ENCODE results near the gene CYSTM1. TPM values are rescaled to one million over a fixed set of nuclear protein-coding genes. Genes with fewer than 3 reads are reported as not detected.

Gene CYSTM1
- total and polyA plus RNA-seq, 2 of the 8 experiments (the other 6 are each of a cell fraction or from before 2014, with no cell fraction given), result 25.0 to 47.8 TPM

DNA sequence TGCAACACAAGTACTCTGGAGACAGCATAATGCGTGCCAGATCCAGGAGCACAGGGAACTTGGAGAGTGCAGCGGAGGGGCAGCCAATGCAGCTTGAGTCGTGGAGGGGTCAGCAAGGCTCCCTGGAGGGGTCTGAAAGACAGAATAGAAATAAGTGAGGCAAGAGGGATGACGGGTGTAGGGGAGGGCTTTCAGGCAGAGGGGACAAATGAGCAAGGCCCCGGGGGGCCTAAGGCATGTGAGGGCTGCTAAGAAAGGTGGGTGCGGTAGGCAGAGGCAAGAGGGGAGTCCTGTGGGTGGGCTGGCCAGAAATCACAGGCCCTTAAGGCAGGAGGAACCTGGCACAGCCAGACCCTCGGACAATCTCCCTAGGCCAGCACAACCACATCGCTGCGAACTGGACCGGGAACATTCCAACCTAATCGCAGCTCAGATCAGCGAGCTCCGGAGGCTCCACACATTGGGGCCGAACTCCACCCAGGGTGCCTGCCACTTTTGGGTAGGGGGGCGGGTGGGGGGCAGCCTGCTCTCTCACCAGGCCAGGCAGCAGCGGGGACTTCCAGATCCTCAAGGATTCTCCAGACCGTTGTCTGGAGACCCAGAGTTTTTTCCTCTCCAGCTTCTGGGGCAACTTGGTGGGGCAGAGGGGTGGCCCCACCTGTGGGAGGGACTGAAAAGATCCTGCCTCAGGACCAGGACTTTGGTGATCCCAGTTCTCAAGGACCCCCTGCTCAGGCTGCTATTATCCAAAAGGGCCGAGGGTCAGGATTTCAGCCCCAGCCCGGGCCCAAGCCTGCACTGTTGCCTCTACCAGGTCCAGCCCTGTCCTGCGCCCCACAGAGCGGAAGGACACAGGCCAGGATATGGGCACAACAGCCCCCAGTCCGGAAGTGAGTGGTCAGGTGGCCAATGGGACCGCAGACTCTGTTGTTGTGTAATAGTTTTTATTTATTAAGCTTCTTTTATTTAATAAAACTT, 22.7 kb upstream of the CYSTM1 start:
- no peak overlapping the region for H4K5ac ChIP-seq (ENCODE audit: insufficient read length, low read depth, low read length)
- FAIRE-seq (no peak), DNase-seq (ENCODE audit: low read depth in 1 of 2, low spot score in 2 of 2) (no peak)
- H2AFZ ChIP-seq (ENCODE audit: low read length), result no peak overlapping the region
- no peak overlapping the region for H2BK5ac ChIP-seq (ENCODE audit: low read depth, low read length)
- no peak overlapping the region; a peak in 1 of 7 replicates for H3K9ac ChIP-seq (replicated peaks in 1 of 4; ENCODE audit: extremely low read depth in 1 of 4, low read depth in 3 of 4, low read length in 3 of 4)
- no peak overlapping the region for H3K23ac ChIP-seq (ENCODE audit: insufficient read length)
- no peak overlapping the region for H3K4ac ChIP-seq (replicated peaks; ENCODE audit: insufficient read length, low read depth, low read length)
- ChIA-PET CTCF (ENCODE audit: partially characterized antibody) (interaction anchor here (0.7 to 10.1 kb wide), 12 partner anchors 7 to 364 kb away, joined by 3 to 118 read pairs (median 6); no protein-coding TSS in a partner anchor), POLR2A (ENCODE audit: partially characterized antibody) (interaction anchor here (0.7 to 5.2 kb wide), 4 partner anchors 8 to 44 kb away, joined by 3 to 19 read pairs (median 4); partner anchors contain the start of gene CYSTM1)
- H3K23me2 ChIP-seq (ENCODE audit: low read depth, low read length), result peaks cover under 1% of the 10 kb centered on the region; the same call in 1 of the 2 replicates
- TF ChIP-seq TEAD4 (IDR thresholded peaks at IDR 0.05; ENCODE audit: low read depth, low read length), result peak; percentile 17; the same call in 1 of the 2 replicates
- TF ChIP-seq EP300 (IDR thresholded peaks at IDR 0.05; ENCODE audit: borderline replicate concordance in 1 of 2, low read depth in 2 of 2, low read length in 2 of 2), result no peak
- peak overlapping the region; percentile 33; the same call in 1 of the 2 replicates for H2AK5ac ChIP-seq (ENCODE audit: low read depth, low read length)
- WGBS, 2 experiments (ENCODE audit: extremely low coverage in 1 of 2, insufficient coverage in 1 of 2, insufficient read length in 1 of 2, insufficient replicate concordance in 2 of 2, low coverage in 1 of 2, low lambda C conversion rate in 2 of 2, missing lambda C conversion rate in 1 of 2), result 59% methylated on average over 23 of the region's 23 CpGs; no CpG with 5 or more reads in 1 of the 2 experiments
- H3K79me2 ChIP-seq (ENCODE audit: control insufficient read depth in 1 of 2, insufficient read depth in 2 of 2, low read length in 2 of 2), result no peaks in the 10 kb centered on the region
- H2BK20ac ChIP-seq (ENCODE audit: low read length), result no peak overlapping the region; the same call in 1 of the 2 replicates
- peak overlapping the region in 1 of 2 experiments; percentile 46; a peak in 2 of 4 replicates for H3K4me2 ChIP-seq (ENCODE audit: insufficient read depth in 1 of 2, low read depth in 2 of 2, low read length in 2 of 2)
- H3K4me3 ChIP-seq (ENCODE audit: extremely low read depth in 1 of 4, insufficient read depth in 2 of 4, low read depth in 3 of 4, low read length in 4 of 4), result peak overlapping the region in 1 of 4 experiments; percentile 14; a peak in 1 of 8 replicates
- H4K91ac ChIP-seq (replicated peaks; ENCODE audit: insufficient read length, low read length), result no peak overlapping the region
- H3K14ac ChIP-seq (ENCODE audit: insufficient read length), result no peak overlapping the region
- peak overlapping the region; percentile 99 for H2BK15ac ChIP-seq (ENCODE audit: low read length)
- no peaks in the 10 kb centered on the region for H3K36me3 ChIP-seq (ENCODE audit: control insufficient read depth in 2 of 4, insufficient read depth in 4 of 4, low read length in 3 of 4)
- H2BK120ac ChIP-seq (replicated peaks; ENCODE audit: low read depth, low read length), result no peak overlapping the region
- no peaks in the 10 kb centered on the region for H4K20me1 ChIP-seq (replicated peaks in 1 of 2; ENCODE audit: control insufficient read depth in 1 of 2, insufficient read depth in 2 of 2, low read length in 2 of 2)
- H3K9me3 ChIP-seq (ENCODE audit: insufficient read depth in 2 of 2, low read depth in 1 of 2, low read length in 1 of 2), result no peaks in the 10 kb centered on the region
- peaks cover 8 to 30% (median 21%) of the 10 kb centered on the region in 4 experiments for H3K27me3 ChIP-seq (replicated peaks in 1 of 4; ENCODE audit: control insufficient read depth in 3 of 4, extremely low read depth in 1 of 4, insufficient read depth in 3 of 4, low read length in 3 of 4)
- H3K79me1 ChIP-seq (ENCODE audit: low read depth, low read length), result no peaks in the 10 kb centered on the region
- H2BK12ac ChIP-seq (ENCODE audit: low read depth, low read length), result peak overlapping the region; percentile 68; the same call in 1 of the 2 replicates
- H3K4me1 ChIP-seq (replicated peaks in 1 of 4; ENCODE audit: control insufficient read depth in 3 of 4, insufficient read depth in 4 of 4, low read length in 3 of 4), result peaks cover 6 to 24% (median 18%) of the 10 kb centered on the region in 4 experiments
- no peak overlapping the region for H3K56ac ChIP-seq (replicated peaks; ENCODE audit: insufficient read length, low read depth, low read length)
- H4K8ac ChIP-seq (ENCODE audit: extremely low read depth, insufficient read depth, low read length), result no peak overlapping the region
- H3K18ac ChIP-seq (ENCODE audit: extremely low read depth, low read length), result 0 out of 2 replicates have a peak overlapping the region, but pooled peaks have one; percentile 38
- H3K27ac ChIP-seq (ENCODE audit: low read depth, low read length), result no peak overlapping the region

All from H1 (cell line).